Astrocyte of the cerebellum (primary cell): ENCODE measurements around the gene INSR.

ENCODE experiments used
- DNase-seq: peaks from one replicate; pipeline ENCODE4 v3.0.0-alpha.2; 2011; ENCODE audit warnings: low read depth
- H3K4me3 ChIP-seq: 2 replicates; pipeline ENCODE4 v1.5.1; 2011; ENCODE audit warnings: mild to moderate bottlenecking, low read depth, low read length, moderate library complexity
- in situ Hi-C: cut with HindIII; loops from 2 replicates; pipeline ENCODE4 v1.10.0; 2017; ENCODE audit warnings: low sequenced_read_pairs
- TF ChIP-seq, protein P1 (sequence below): IDR thresholded peaks from 2 replicates; pipeline ENCODE4 v1.5.1; 2012; ENCODE audit warnings: low read length, low read depth, moderate library complexity, mild to moderate bottlenecking; ENCODE audit errors: missing control alignments

Gene INSR

DNA sequence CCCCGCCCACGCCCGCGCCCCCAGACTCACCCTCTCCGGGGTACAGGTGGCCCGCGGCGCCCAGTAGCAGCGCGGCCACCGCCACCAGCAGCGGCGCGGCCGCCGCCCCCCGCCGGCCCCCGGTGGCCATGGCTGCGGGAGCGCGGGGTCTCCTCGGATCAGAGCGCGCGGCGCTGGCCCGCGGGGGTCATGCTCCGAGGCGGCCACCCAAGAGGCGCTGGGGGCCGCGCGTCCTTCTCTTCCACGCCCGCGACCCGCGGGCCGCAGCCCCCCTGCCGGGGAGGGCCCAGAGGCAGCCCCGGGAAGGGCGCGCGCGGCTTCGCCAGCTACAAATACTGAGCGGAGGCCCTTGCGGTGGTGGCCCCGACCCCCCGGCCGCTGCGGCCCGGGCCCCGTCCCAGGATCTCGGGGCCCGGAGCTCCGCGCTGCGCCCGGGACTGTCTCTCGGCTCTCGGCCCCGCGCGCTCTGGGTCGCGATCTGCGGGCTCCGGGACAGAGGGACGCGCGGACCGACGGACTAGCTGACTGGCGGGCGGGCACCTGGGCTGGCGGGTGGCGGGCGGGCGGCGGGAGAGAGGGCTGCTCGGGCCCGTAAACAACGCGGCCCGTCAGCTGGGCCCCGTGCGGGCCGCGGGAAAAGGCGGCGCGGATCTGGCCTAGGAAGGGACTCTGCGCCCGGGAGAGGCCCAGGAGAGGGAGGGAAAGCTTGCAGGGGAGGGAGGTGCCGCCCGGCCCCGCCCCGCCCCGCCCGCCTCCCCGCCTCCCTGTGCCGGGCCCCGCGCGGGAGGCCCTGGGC is at the start of gene INSR:
INSR (minus strand) TSS at position 653 of the 796 bp plus-strand sequence; CDS start at position 130, 523 bp downstream.
- TF ChIP-seq, protein P1, sequence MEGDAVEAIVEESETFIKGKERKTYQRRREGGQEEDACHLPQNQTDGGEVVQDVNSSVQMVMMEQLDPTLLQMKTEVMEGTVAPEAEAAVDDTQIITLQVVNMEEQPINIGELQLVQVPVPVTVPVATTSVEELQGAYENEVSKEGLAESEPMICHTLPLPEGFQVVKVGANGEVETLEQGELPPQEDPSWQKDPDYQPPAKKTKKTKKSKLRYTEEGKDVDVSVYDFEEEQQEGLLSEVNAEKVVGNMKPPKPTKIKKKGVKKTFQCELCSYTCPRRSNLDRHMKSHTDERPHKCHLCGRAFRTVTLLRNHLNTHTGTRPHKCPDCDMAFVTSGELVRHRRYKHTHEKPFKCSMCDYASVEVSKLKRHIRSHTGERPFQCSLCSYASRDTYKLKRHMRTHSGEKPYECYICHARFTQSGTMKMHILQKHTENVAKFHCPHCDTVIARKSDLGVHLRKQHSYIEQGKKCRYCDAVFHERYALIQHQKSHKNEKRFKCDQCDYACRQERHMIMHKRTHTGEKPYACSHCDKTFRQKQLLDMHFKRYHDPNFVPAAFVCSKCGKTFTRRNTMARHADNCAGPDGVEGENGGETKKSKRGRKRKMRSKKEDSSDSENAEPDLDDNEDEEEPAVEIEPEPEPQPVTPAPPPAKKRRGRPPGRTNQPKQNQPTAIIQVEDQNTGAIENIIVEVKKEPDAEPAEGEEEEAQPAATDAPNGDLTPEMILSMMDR, result no peak
- in situ Hi-C loops, result no loop called here
- peak; percentile 57 for DNase-seq
- H3K4me3 ChIP-seq, result peak within 1 kb of the TSS; percentile 61

DNA sequence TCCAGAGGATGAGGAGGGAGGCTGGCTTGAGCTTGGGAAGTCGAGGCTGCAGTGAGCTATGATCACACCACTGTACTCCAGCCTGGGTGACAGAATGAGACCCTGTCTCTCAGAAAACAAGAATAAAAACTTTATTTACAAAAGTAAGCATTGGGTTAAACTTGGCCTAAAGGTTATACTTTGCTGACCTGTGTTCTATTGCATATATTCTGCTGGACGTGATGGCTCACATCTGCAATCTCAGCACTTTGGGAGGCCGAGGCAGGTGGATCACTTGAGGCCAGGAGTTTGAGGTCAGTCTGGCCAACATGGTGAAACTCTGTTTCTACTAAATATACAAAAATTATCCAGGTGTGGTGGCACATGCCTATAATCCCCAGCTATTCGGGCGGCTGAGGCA is 47.9 kb upstream of the INSR start:
- H3K4me3 ChIP-seq, result no peak overlapping the region
- DNase-seq, result no peak
- in situ Hi-C loops, result no loop called here
- TF ChIP-seq, protein P1, result no peak

GRCh38 chr19:7340959-7341837 is 47.0 kb upstream of the INSR start:
- no peak overlapping the region for H3K4me3 ChIP-seq
- in situ Hi-C loops, result no loop called here
- TF ChIP-seq, protein P1, result peak; percentile 96
- peak; percentile 60 for DNase-seq

DNA sequence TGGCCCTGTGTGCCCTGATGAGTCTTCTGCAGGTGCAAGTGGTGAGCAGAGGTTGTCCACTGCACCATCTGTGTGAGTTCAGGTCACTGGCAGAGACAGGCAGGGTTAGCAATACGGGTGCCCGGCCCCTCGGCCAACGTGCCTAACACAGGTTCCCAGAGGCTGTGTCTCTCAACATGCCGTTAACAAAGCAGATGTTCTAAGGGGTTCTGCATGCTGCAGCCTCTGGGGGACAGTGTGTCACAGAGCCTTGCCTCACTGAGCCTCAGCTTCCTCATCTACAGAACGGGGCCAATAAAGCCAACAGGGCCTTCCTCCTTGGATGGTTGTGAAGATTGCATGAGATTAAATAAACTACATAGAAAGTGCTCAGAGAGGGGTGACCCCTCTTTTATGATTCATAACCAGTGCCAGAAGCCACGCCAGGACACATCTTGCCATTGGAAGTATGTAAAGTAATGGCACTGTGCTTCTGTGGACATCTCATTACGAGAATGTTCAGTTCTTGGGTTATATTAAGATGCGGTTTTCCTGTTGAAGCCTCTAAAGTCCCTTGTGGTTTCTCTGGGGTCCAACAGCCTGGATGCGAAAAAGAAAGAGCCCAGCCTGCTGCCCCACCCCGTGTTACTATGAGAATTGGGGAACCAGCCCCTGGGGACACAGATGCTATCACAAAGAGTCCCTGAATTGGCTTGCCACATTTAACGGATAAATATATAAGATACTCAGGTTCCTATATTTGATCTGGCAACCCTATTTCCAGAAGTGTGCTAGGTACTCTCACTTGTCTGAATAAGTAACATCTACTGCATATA is 43.4 kb upstream of the INSR start:
- H3K4me3 ChIP-seq, result no peak overlapping the region
- in situ Hi-C loops, result loop anchor here (10.0 kb wide), 1 partner anchor 73 kb away; no protein-coding TSS in a partner anchor

GRCh38 chr19:7336321-7336973 is 42.2 kb upstream of the INSR start:
- DNase-seq, result no peak
- in situ Hi-C loops, result loop anchor here (10.0 kb wide), 1 partner anchor 72 kb away; no protein-coding TSS in a partner anchor
- TF ChIP-seq, protein P1, result no peak
- no peak overlapping the region for H3K4me3 ChIP-seq

More for the DNA sequence above, 43.4 kb upstream of the INSR start:
- TF ChIP-seq, protein P1, result no peak
- DNase-seq, result no peak
